GM12878 (cell line): Measurements from ENCODE around the gene TBC1D10B. TPM values are rescaled to one million over a fixed set of nuclear protein-coding genes. Genes with fewer than 3 reads are reported as not detected.

Experiments
- ATAC-seq: fragments of 200-7000 bp; cut with Tn5 transposase; 3 replicates; pipeline ENCODE4 v1.9.1; 2020; ENCODE audit warnings: mild to moderate bottlenecking, moderate library complexity
- BruUV-seq: library from RNA; stranded (reverse); fragments of 400-500 nt; replicated peaks from 2 replicates; lab custom pipeline; 2021; lab: Mats Ljungman, UMichigan
- CTCF ChIA-PET: fragments of 300-600 bp; sonication (Branson Sonifier 250); formaldehyde crosslinking; extraction: SDS; loops from one replicate; lab custom pipeline; 2021; ENCODE audit warnings: inconsistent platforms; lab: Yijun Ruan, JAX
- POLR2A ChIA-PET: fragments of 350-600 bp; formaldehyde crosslinking; extraction: SDS; loops from one replicate; lab custom pipeline; 2021; ENCODE audit warnings: inconsistent platforms; lab: Charles Lee
- RAD21 ChIA-PET: fragments of 300-600 bp; sonication (Branson Sonifier 250); formaldehyde crosslinking; loops from one replicate; lab custom pipeline; 2023; ENCODE audit warnings: antibody characterized with exemption; ENCODE audit not compliant: unreplicated experiment; lab: Charles Lee
- SMC1A ChIA-PET: fragments of 300-600 bp; sonication (Branson Sonifier 250); formaldehyde crosslinking; loops from one replicate; lab custom pipeline; 2023; ENCODE audit not compliant: unreplicated experiment, uncharacterized antibody; lab: Charles Lee
- DNase-seq: peaks from one replicate; pipeline ENCODE4 v3.0.0-alpha.2; 2011; ENCODE audit warnings: low read depth, low spot score
- FAIRE-seq: peaks from 3 replicates; lab custom pipeline; 2011; peaks lifted over from hg19 to GRCh38; lab: Jason Lieb, UNC
- H2AFZ ChIP-seq: 2 replicates; pipeline ENCODE4 v1.6.0; 2011; ENCODE audit warnings: low read depth, low read length, control low read depth; ENCODE audit not compliant: control insufficient read depth
- H3K27ac ChIP-seq: 2 replicates; pipeline ENCODE4 v1.5.1; 2011; ENCODE audit warnings: control low read depth; ENCODE audit not compliant: control insufficient read depth, insufficient read depth
- H3K27me3 ChIP-seq, 2 experiments: replicated peaks in 1 of 2; 2 replicates each; pipeline versions ENCODE4 v1.6.0 to v1.6.1; 2011; ENCODE audit warnings: low read length in 1 of 2; ENCODE audit not compliant: control insufficient read depth in 2 of 2, insufficient read depth in 2 of 2
- H3K36me3 ChIP-seq, 2 experiments: 2 replicates each; pipeline ENCODE4 v1.5.1; 2011; ENCODE audit warnings: low read length in 1 of 2; ENCODE audit not compliant: control insufficient read depth in 2 of 2, insufficient read depth in 2 of 2
- H3K4me1 ChIP-seq: 2 replicates; pipeline ENCODE4 v1.6.1; 2011; ENCODE audit warnings: mild to moderate bottlenecking, low read length, moderate library complexity, mixed read lengths; ENCODE audit not compliant: control insufficient read depth, insufficient read depth
- H3K4me2 ChIP-seq: 2 replicates; pipeline ENCODE4 v1.6.0; 2011; ENCODE audit warnings: control low read depth; ENCODE audit not compliant: control insufficient read depth, insufficient read depth
- H3K4me3 ChIP-seq: fragments of 200-600 bp; sonication (generic); 2 replicates; pipeline ENCODE4 v1.5.1; 2016
- H3K79me2 ChIP-seq: 2 replicates; pipeline ENCODE4 v1.6.0; 2011; ENCODE audit warnings: low read length; ENCODE audit not compliant: control insufficient read depth, insufficient read depth
- H3K9ac ChIP-seq: 2 replicates; pipeline ENCODE4 v1.8.0; 2011; ENCODE audit warnings: low read length, control low read depth, mixed read lengths; ENCODE audit not compliant: control insufficient read depth, insufficient read depth
- H3K9me3 ChIP-seq: replicated peaks from 3 replicates; pipeline ENCODE4 v1.5.1; 2011; ENCODE audit warnings: mild to moderate bottlenecking, low read length; ENCODE audit not compliant: control insufficient read depth, insufficient read depth
- H4K20me1 ChIP-seq: 2 replicates; pipeline ENCODE4 v1.6.0; 2011; ENCODE audit not compliant: control insufficient read depth, insufficient read depth
- POLR2AphosphoS2 ChIP-seq: IDR thresholded peaks from 2 replicates; pipeline ENCODE4 v1.6.1; 2011; ENCODE audit warnings: low read depth, mild to moderate bottlenecking, low read length, improper control_type of control experiment, moderate library complexity
- POU2F2 ChIP-seq: IDR thresholded peaks from 3 replicates; pipeline ENCODE4 v1.6.1; 2011; ENCODE audit warnings: low read depth, mild to moderate bottlenecking, low read length, borderline replicate concordance
- SIX5 ChIP-seq: IDR thresholded peaks from 2 replicates; pipeline ENCODE4 v1.6.1; 2011; ENCODE audit warnings: mild to moderate bottlenecking, low read depth, low read length, moderate library complexity; ENCODE audit not compliant: severe bottlenecking
- whole genome bisulfite sequencing: methylation state at CpG from one replicate; pipeline ENCODE4 v1.1.6; 2016; ENCODE audit warnings: low lambda C conversion rate; ENCODE audit not compliant: insufficient replicate concordance, insufficient coverage; ENCODE audit errors: missing lambda C conversion rate; 5-methylcytosine and 5-hydroxymethylcytosine counted together
- in situ Hi-C: fragments of 300-500 bp; cut with MboI; formaldehyde crosslinking; loops from 9 replicates; pipeline ENCODE4 v1.14.3; 2018; ENCODE audit warnings: mixed read lengths
- intact Hi-C: fragments of 100-400 bp; cut with micrococcal nuclease; formaldehyde crosslinking; loops from one replicate; pipeline ENCODE4 v1.14.2; 2022; ENCODE audit not compliant: unreplicated experiment
- polyA plus RNA-seq, 11 experiments: library from polyadenylated mRNA; depleted of rRNA in 4 of 11; unstranded in 6 of 11; stranded (reverse) in 5 of 11; fragments of >200 nt; fragmentation: Nextera tagmentation in 4 of 11; fragmentation: Illumina TruSeq in 1 of 11; extraction: Ambion mirVana in 4 of 11; extraction: Trizol in 1 of 11; gene quantifications; 1 replicate in 1 of 11; 2 replicates in 10 of 11; pipeline versions ENCODE4 v1.2.1 to v1.2.3, GENCODE V29; 2011 to 2016; ENCODE audit warnings: inconsistent platforms in 2 of 11, missing spikeins in 2 of 11, low read depth in 1 of 11
- total RNA-seq, 4 experiments: library from RNA; depleted of rRNA in 3 of 4; stranded (reverse); fragments of >200 nt in 3 of 4; fragmentation: Illumina TruSeq in 1 of 4; extraction: Trizol in 1 of 4; gene quantifications; 2 replicates each; pipeline versions ENCODE4 v1.2.1 to v1.2.3, GENCODE V29; 2013 to 2021
- TF ChIP-seq, protein P1 (sequence below), 3 experiments: IDR thresholded peaks in 2 of 3; conservative IDR thresholded peaks in 1 of 3; 2 replicates each; pipeline ENCODE4 v1.5.1; 2011; ENCODE audit warnings: low read depth in 3 of 3, low read length in 3 of 3, mild to moderate bottlenecking in 3 of 3, control low read depth in 2 of 3, moderate library complexity in 2 of 3, inconsistent platforms in 1 of 3, mixed read lengths in 1 of 3; ENCODE audit not compliant: control insufficient read depth in 2 of 3, insufficient read depth in 1 of 3; ENCODE audit errors: extremely low read depth in 1 of 3

TBC1D10B gene
- total and polyA plus RNA-seq, 10 of the 15 experiments (the other 5 are each of a cell fraction or from before 2014, with no cell fraction given), result 2.2 to 51.2 (median 11.6) TPM

DNA sequence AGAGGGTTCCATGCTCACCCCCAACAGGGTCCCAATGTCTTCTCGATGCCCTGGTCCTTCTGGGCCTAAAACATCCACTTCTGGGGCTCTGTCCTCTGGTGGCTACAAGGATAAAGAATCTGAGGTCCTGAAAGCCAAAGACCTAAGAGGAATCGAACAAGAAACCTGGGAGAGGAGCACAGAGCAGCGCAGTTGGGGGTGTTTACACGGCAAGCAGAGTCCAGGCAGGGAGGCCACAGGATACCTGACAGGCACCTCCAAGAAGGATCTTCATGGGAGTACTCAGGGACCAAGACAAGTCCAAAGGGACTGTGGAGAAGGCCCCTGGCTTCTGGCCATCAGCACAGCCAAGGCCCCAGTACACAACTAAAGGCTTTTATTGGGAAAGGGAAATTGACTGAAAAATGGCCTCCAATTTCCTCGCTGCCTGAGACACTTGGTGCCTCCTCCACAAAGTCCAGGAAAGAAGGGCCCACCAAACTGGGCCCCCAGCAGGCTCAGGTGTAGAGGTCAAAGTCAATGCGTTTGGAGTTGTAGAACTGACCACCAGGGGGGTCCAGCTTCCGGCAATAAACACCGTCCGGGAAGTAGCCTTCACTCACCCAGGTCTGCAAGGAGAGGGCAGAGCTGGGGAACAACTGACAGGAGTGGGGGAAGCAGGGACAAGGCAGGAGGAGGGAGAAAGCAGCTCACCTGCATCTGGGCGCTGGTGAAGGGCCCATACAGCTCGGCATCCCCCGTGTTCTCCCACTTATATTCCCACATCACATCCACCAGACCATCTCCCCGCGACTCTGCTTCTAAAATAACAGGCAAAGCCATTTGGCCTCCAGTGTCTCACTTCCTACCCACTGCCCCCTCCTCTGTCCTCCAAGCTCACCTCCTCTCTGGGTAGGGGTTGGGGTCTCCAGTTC is 17.5 kb downstream of the TBC1D10B start:
- peaks cover 8% of the 10 kb centered on the region for H4K20me1 ChIP-seq
- no TSS peak for BruUV-seq
- CTCF ChIA-PET, result interaction anchor here (2.8 kb wide), 1 partner anchor 56 kb away, joined by 15 read pairs; the partner anchor contains the start of gene ZNF771
- no peak for ATAC-seq
- no peak for FAIRE-seq
- intact Hi-C loops, result loop anchor here (10.0 kb wide), 1 partner anchor 258 kb away; the partner anchor contains the start of genes TBX6 and YPEL3
- 81% methylated on average over 14 of the region's 14 CpGs for WGBS
- no peak for TF ChIP-seq POU2F2
- no peak for TF ChIP-seq SIX5
- TF ChIP-seq, protein P1, sequence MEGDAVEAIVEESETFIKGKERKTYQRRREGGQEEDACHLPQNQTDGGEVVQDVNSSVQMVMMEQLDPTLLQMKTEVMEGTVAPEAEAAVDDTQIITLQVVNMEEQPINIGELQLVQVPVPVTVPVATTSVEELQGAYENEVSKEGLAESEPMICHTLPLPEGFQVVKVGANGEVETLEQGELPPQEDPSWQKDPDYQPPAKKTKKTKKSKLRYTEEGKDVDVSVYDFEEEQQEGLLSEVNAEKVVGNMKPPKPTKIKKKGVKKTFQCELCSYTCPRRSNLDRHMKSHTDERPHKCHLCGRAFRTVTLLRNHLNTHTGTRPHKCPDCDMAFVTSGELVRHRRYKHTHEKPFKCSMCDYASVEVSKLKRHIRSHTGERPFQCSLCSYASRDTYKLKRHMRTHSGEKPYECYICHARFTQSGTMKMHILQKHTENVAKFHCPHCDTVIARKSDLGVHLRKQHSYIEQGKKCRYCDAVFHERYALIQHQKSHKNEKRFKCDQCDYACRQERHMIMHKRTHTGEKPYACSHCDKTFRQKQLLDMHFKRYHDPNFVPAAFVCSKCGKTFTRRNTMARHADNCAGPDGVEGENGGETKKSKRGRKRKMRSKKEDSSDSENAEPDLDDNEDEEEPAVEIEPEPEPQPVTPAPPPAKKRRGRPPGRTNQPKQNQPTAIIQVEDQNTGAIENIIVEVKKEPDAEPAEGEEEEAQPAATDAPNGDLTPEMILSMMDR (IDR thresholded peaks at IDR 0.05 in 2 of 3, conservative IDR thresholded peaks at IDR 0.05 in 1 of 3; ENCODE audit: control insufficient read depth in 2 of 3, extremely low read depth in 1 of 3, insufficient read depth in 1 of 3, low read depth in 3 of 3, low read length in 3 of 3), result 0 out of 6 replicates have a peak, but pooled peaks of 2 of the 3 experiments have one; percentile 7 to 23
- TF ChIP-seq POLR2AphosphoS2, result no peak
- TF ChIP-seq, all 136 proteins: peak for 1
- Histone ChIP-seq H3K27ac (no peak overlapping the region), H3K4me3 (no peak overlapping the region), H3K79me2 (peaks cover 18% of the 10 kb centered on the region), H3K9me3 (no peaks in the 10 kb centered on the region), H3K4me1 (peaks cover 40% of the 10 kb centered on the region), H3K36me3 (peaks cover 3 to 9% of the 10 kb centered on the region in 2 experiments), H3K9ac (no peak overlapping the region), H2AFZ (no peak overlapping the region), H3K4me2 (no peak overlapping the region), H3K27me3 (no peaks in the 10 kb centered on the region)
- no peak for DNase-seq
- RAD21 ChIA-PET, result interaction anchor here (0.6 to 4.3 kb wide), 2 partner anchors 17 to 907 kb away, joined by 3 to 33 read pairs; partner anchors contain the start of gene TBC1D10B
- POLR2A ChIA-PET, result interaction anchor here (0.6 to 2.2 kb wide), 2 partner anchors 16 to 521 kb away, joined by 3 to 8 read pairs; no protein-coding TSS in a partner anchor
- SMC1A ChIA-PET, result no interaction called here
- in situ Hi-C loops, result no loop called here
